Tibial nerve (tissue), 4 donors: ENCODE data around the gene EXOSC1. TPM values are rescaled to one million over a fixed set of nuclear protein-coding genes. Genes with fewer than 3 reads are reported as not detected.
A peak's percentile ranks its signal among the peaks of the same experiment; 100 is the strongest.

Experiments used
- DNase-seq, 2 donors: peaks; one replicate each; pipeline ENCODE4 v3.0.0-alpha.2; 2019; ENCODE audit warnings: low spot score in 2 of 2
- H3K27ac ChIP-seq, 4 donors: fragments of 200-600 bp; sonication (generic) in 3 of 4; one replicate each; pipeline ENCODE4 v1.5.1; 2017 to 2019; ENCODE audit warnings: mild to moderate bottlenecking in 1 of 4
- H3K27me3 ChIP-seq, 2 donors: fragments of 200-600 bp; sonication (generic) in 1 of 2; one replicate each; pipeline versions ENCODE4 v1.5.1 to v1.6.0; 2017 to 2019
- H3K36me3 ChIP-seq, 3 donors: fragments of 200-600 bp; sonication (generic); one replicate each; pipeline ENCODE4 v1.5.1; 2018 to 2019
- H3K4me1 ChIP-seq, 4 donors: fragments of 200-600 bp; sonication (generic) in 3 of 4; one replicate each; pipeline ENCODE4 v1.5.1; 2017 to 2019
- H3K4me3 ChIP-seq, 4 donors: fragments of 200-600 bp; sonication (generic) in 3 of 4; one replicate each; pipeline ENCODE4 v1.5.1; 2017 to 2019; ENCODE audit warnings: mild to moderate bottlenecking in 1 of 4, moderate library complexity in 1 of 4
- H3K9me3 ChIP-seq, 4 donors: fragments of 200-600 bp; sonication (generic) in 3 of 4; one replicate each; pipeline ENCODE4 v1.5.1; 2017 to 2019
- EP300 ChIP-seq, 2 donors: sonication (generic); formaldehyde crosslinking; IDR thresholded peaks; one replicate each; pipeline ENCODE4 v1.6.1; 2017; ENCODE audit warnings: antibody characterized with exemption in 2 of 2, mild to moderate bottlenecking in 1 of 2
- POLR2A ChIP-seq, 2 donors: fragments of 450-650 bp; IDR thresholded peaks; one replicate each; pipeline ENCODE4 v1.6.1; 2017; ENCODE audit warnings: antibody characterized with exemption in 2 of 2, mild to moderate bottlenecking in 2 of 2, moderate library complexity in 2 of 2
- WGBS, 2 donors: methylation state at CpG; one replicate each; pipeline ENCODE4 v1.1.5; 2018; 5-methylcytosine and 5-hydroxymethylcytosine counted together
- total RNA-seq, 4 donors: library from RNA; depleted of rRNA; stranded (reverse); fragments of >200 nt; gene quantifications; one replicate each; pipeline ENCODE4 v1.1.0, GENCODE V29; 2016
- TF ChIP-seq, protein P1 (sequence below), 5 experiments: fragments of 200-600 bp in 3 of 5; fragments of 450-650 bp in 2 of 5; sonication (generic) in 3 of 5; IDR thresholded peaks; one replicate each; pipeline ENCODE4 v1.5.1; 2016 to 2019; ENCODE audit warnings: antibody characterized with exemption in 5 of 5, mild to moderate bottlenecking in 3 of 5, moderate library complexity in 2 of 5

Gene EXOSC1
- total RNA-seq, 4 donors from 2014 or later, result 21.6 to 40.8 (median 33.4) TPM

DNA sequence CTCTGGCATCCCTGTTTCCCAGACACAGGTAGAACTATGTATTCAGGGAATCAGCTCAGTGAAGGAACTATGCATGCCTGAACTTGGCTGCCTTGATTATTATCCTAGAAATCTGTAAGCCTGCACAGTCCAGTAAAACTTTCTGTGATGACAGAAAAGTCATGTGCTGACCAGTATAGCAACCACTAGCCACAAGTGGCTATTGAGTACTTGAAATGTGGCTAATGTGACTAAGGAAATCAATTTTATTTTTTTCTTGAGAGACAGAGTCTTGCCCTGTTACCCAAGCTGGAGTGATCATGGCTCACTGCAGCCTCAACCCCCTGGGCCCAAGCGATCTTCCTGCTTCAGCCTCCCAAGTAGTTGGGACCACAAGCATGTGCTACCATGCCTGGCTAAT lies 3.5 kb downstream of the EXOSC1 start:
- Histone ChIP-seq H3K27ac (no peak overlapping the region), H3K9me3 (no peaks in the 10 kb centered on the region), H3K36me3 (peaks cover 0 to 49% (median 0%) of the 10 kb centered on the region in 3 donors), H3K4me3 (no peak overlapping the region), H3K4me1 (peaks cover 0 to 25% (median 12%) of the 10 kb centered on the region in 4 donors), H3K27me3 (no peaks in the 10 kb centered on the region)
- TF ChIP-seq, protein P1, sequence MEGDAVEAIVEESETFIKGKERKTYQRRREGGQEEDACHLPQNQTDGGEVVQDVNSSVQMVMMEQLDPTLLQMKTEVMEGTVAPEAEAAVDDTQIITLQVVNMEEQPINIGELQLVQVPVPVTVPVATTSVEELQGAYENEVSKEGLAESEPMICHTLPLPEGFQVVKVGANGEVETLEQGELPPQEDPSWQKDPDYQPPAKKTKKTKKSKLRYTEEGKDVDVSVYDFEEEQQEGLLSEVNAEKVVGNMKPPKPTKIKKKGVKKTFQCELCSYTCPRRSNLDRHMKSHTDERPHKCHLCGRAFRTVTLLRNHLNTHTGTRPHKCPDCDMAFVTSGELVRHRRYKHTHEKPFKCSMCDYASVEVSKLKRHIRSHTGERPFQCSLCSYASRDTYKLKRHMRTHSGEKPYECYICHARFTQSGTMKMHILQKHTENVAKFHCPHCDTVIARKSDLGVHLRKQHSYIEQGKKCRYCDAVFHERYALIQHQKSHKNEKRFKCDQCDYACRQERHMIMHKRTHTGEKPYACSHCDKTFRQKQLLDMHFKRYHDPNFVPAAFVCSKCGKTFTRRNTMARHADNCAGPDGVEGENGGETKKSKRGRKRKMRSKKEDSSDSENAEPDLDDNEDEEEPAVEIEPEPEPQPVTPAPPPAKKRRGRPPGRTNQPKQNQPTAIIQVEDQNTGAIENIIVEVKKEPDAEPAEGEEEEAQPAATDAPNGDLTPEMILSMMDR (IDR thresholded peaks at IDR 0.05), result no peak
- TF ChIP-seq POLR2A (IDR thresholded peaks at IDR 0.05) (no peak), EP300 (IDR thresholded peaks at IDR 0.05) (no peak)
- DNase-seq, result no peak
- 87 to 94% methylated on average over 1 of the region's 1 CpG for WGBS, 2 donors

- DNase-seq, result no peak
- no peak overlapping the region for H3K4me3 ChIP-seq
- no peaks in the 10 kb centered on the region for H3K27me3 ChIP-seq
- no peaks in the 10 kb centered on the region for H3K4me1 ChIP-seq
- H3K36me3 ChIP-seq, result peaks cover 0 to 91% (median 19%) of the 10 kb centered on the region in 3 donors
- H3K9me3 ChIP-seq, result no peaks in the 10 kb centered on the region
- no peak overlapping the region for H3K27ac ChIP-seq
- 93 to 96% methylated on average over 6 of the region's 6 CpGs for WGBS, 2 donors
- TF ChIP-seq EP300 (IDR thresholded peaks at IDR 0.05) (no peak), POLR2A (IDR thresholded peaks at IDR 0.05) (no peak)
- TF ChIP-seq, protein P1 (IDR thresholded peaks at IDR 0.05), result no peak
These were observed 10.6 kb downstream of the EXOSC1 start for GRCh38 chr10:97435211-97435610.

DNA sequence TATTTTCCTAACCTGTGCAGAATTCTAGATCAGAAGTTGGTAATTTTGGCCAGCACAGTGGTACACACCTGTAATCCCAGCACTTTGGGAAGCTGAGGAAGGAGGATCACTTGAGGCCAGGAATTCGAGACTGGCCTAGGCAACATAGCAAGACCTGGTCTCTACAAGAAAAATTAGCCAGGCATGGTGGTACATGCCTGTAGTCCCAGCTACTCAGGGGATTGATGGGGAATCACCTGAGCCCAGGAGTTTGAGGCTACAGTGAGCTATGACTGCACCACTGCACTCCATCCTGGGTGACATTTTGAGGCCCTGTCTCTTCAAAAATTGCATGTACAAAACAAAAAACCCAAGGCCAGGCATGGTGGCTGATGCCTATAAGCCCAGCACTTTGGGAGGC lies 11.2 kb downstream of the EXOSC1 start:
- Histone ChIP-seq H3K27me3 (no peaks in the 10 kb centered on the region), H3K36me3 (peaks cover 0 to 90% (median 19%) of the 10 kb centered on the region in 3 donors), H3K4me1 (peaks cover 0 to 2% (median 0%) of the 10 kb centered on the region in 4 donors), H3K27ac (no peak overlapping the region), H3K9me3 (no peaks in the 10 kb centered on the region), H3K4me3 (no peak overlapping the region)
- TF ChIP-seq POLR2A (IDR thresholded peaks at IDR 0.05), result no peak
- DNase-seq, result no peak
- WGBS, 2 donors, result 82 to 100% methylated on average over 1 of the region's 1 CpG

GRCh38 chr10:97434055-97434454 lies 11.8 kb downstream of the EXOSC1 start:
- H3K36me3 ChIP-seq, result peaks cover 0 to 90% (median 19%) of the 10 kb centered on the region in 3 donors
- no peak overlapping the region for H3K27ac ChIP-seq
- no peak for DNase-seq
- H3K4me3 ChIP-seq, result no peak overlapping the region
- TF ChIP-seq POLR2A (IDR thresholded peaks at IDR 0.05) (no peak), EP300 (IDR thresholded peaks at IDR 0.05) (no peak)
- TF ChIP-seq, protein P1 (IDR thresholded peaks at IDR 0.05), result no peak
- H3K27me3 ChIP-seq, result no peaks in the 10 kb centered on the region
- peaks cover 0 to 6% (median 0%) of the 10 kb centered on the region in 4 donors for H3K4me1 ChIP-seq
- H3K9me3 ChIP-seq, result no peaks in the 10 kb centered on the region

DNA sequence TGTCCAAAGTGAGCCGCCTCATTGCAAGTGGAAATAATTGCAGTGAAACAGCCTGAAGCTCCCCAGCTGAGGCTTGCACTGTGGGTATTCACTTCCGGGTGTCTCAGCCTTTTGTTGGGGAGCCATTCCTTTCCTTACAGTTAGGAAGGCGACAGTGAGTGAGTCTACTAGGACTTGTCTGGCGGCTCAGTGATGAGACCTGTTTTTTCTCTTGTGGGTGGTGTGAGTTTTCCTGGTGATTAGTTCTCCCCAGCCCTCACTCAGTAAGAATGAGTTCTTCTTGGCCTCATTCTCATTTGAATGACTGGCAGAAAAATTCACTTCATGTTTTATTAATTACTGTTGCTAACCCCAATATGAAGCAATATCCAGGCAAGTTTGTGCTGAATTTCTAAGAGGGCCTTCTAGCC lies 17.2 kb downstream of the EXOSC1 start:
- H3K27ac ChIP-seq, result peak overlapping the region in 2 of 4 donors; percentile 41 to 46
- DNase-seq, result no peak
- H3K9me3 ChIP-seq, result no peaks in the 10 kb centered on the region
- H3K36me3 ChIP-seq, result peaks cover 0 to 35% (median 13%) of the 10 kb centered on the region in 3 donors
- H3K27me3 ChIP-seq, result no peaks in the 10 kb centered on the region
- 54 to 64% methylated on average over 4 of the region's 4 CpGs for WGBS, 2 donors
- TF ChIP-seq POLR2A (IDR thresholded peaks at IDR 0.05), result no peak
- no peak for TF ChIP-seq EP300 (IDR thresholded peaks at IDR 0.05)
- TF ChIP-seq, protein P1 (IDR thresholded peaks at IDR 0.05), result no peak
- no peak overlapping the region for H3K4me3 ChIP-seq
- H3K4me1 ChIP-seq, result peaks cover 4 to 31% (median 22%) of the 10 kb centered on the region in 4 donors
